Measurements from ENCODE around the gene CDRT4.
"Not testable (repeated sequence)": the region's sequence is repeated elsewhere in the genome, so short reads cannot be mapped to it uniquely, and the experiment has no call there.

Gene CDRT4

DNA sequence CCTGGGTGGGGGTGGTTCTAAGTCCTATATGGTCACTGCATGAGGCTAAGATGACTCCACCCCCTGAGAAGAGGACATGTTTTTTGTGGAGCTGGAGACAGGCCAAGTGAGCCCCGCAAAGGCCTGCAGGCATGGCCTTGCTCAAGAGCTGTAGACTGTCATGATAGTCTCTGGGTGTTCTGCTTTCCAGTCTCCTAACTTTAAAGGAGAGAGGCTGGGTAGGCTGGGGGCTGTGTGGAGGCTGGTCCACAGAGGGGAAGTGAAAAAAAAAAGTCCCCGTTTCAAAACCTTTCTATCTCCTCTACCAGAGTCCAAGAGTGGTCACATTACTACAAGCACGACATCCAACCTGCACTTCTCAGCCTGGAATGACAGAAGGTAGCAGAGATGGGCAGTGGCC is 27.1 kb downstream of the CDRT4 start:
- Histone ChIP-seq H3K27ac (ENCODE audit: low read depth, low read length) (no peak overlapping the region), H3K4me3 (ENCODE audit: low read length) (no peak overlapping the region), H3K27me3 (ENCODE audit: insufficient read depth, low read length, poor library complexity) (no peaks in the 10 kb centered on the region), H3K79me1 (ENCODE audit: low read length) (no peaks in the 10 kb centered on the region), H2BK5ac (ENCODE audit: low read length) (no peak overlapping the region), H3K4me2 (ENCODE audit: low read length) (no peak overlapping the region), H4K5ac (ENCODE audit: low read length) (no peak overlapping the region), H2BK15ac (replicated peaks; ENCODE audit: low read depth) (no peak overlapping the region), H3K79me2 (ENCODE audit: control insufficient read depth, insufficient read depth, low read length) (no peaks in the 10 kb centered on the region), H3K23ac (ENCODE audit: low read length) (no peak overlapping the region), H3K4ac (ENCODE audit: low read depth, low read length) (no peak overlapping the region), H2AK5ac (ENCODE audit: low read length) (no peak overlapping the region), H3K56ac (ENCODE audit: low read length) (no peak overlapping the region), H3K4me1 (ENCODE audit: control insufficient read depth, low read depth, low read length) (peaks cover 1% of the 10 kb centered on the region), H2BK120ac (ENCODE audit: low read depth, low read length) (no peak overlapping the region), H3K36me3 (ENCODE audit: control insufficient read depth, insufficient read depth, low read length) (no peaks in the 10 kb centered on the region), H4K8ac (ENCODE audit: low read depth, low read length) (no peak overlapping the region), H3K18ac (ENCODE audit: low read length) (no peak overlapping the region), H3K9ac (ENCODE audit: low read length) (no peak overlapping the region)
- DNase-seq = no peak
- WGBS (ENCODE audit: extremely low coverage, insufficient coverage, low lambda C conversion rate) = no CpG with 5 or more reads among the region's 3 CpGs

GRCh38 chr17:15439205-15439985 is 28.0 kb downstream of the CDRT4 start:
- H4K5ac ChIP-seq (ENCODE audit: low read length); H3K18ac ChIP-seq (ENCODE audit: low read length); H3K4me2 ChIP-seq (ENCODE audit: low read length); H3K27me3 ChIP-seq (ENCODE audit: insufficient read depth, low read length, poor library complexity); H3K9ac ChIP-seq (ENCODE audit: low read length); H2AK5ac ChIP-seq (ENCODE audit: low read length); H3K4ac ChIP-seq (ENCODE audit: low read depth, low read length); H3K4me3 ChIP-seq (ENCODE audit: low read length); H2BK15ac ChIP-seq (replicated peaks; ENCODE audit: low read depth); H4K8ac ChIP-seq (ENCODE audit: low read depth, low read length); H3K23ac ChIP-seq (ENCODE audit: low read length); H3K79me1 ChIP-seq (ENCODE audit: low read length); H3K4me1 ChIP-seq (ENCODE audit: control insufficient read depth, low read depth, low read length); H3K27ac ChIP-seq (ENCODE audit: low read depth, low read length); H2BK120ac ChIP-seq (ENCODE audit: low read depth, low read length); H2BK5ac ChIP-seq (ENCODE audit: low read length); H3K36me3 ChIP-seq (ENCODE audit: control insufficient read depth, insufficient read depth, low read length); H3K79me2 ChIP-seq (ENCODE audit: control insufficient read depth, insufficient read depth, low read length); DNase-seq; H3K56ac ChIP-seq (ENCODE audit: low read length): not testable (repeated sequence)
- no CpG with 5 or more reads among the region's 8 CpGs for WGBS (ENCODE audit: extremely low coverage, insufficient coverage, low lambda C conversion rate)

- Histone ChIP-seq H3K4me3 (ENCODE audit: low read length) (no peak overlapping the region), H2BK15ac (replicated peaks; ENCODE audit: low read depth) (no peak overlapping the region), H3K27ac (ENCODE audit: low read depth, low read length) (no peak overlapping the region), H3K4ac (ENCODE audit: low read depth, low read length) (no peak overlapping the region), H3K79me1 (ENCODE audit: low read length) (no peaks in the 10 kb centered on the region), H3K4me1 (ENCODE audit: control insufficient read depth, low read depth, low read length) (no peaks in the 10 kb centered on the region), H2AK5ac (ENCODE audit: low read length) (no peak overlapping the region), H4K5ac (ENCODE audit: low read length) (no peak overlapping the region), H3K4me2 (ENCODE audit: low read length) (no peak overlapping the region), H2BK120ac (ENCODE audit: low read depth, low read length) (no peak overlapping the region), H3K36me3 (ENCODE audit: control insufficient read depth, insufficient read depth, low read length) (no peaks in the 10 kb centered on the region), H3K56ac (ENCODE audit: low read length) (no peak overlapping the region), H3K18ac (ENCODE audit: low read length) (no peak overlapping the region), H3K9ac (ENCODE audit: low read length) (no peak overlapping the region), H4K8ac (ENCODE audit: low read depth, low read length) (no peak overlapping the region), H3K23ac (ENCODE audit: low read length) (no peak overlapping the region), H2BK5ac (ENCODE audit: low read length) (no peak overlapping the region), H3K79me2 (ENCODE audit: control insufficient read depth, insufficient read depth, low read length) (no peaks in the 10 kb centered on the region), H3K27me3 (ENCODE audit: insufficient read depth, low read length, poor library complexity) (no peaks in the 10 kb centered on the region)
- DNase-seq = no peak
- no CpG with 5 or more reads among the region's 6 CpGs for WGBS (ENCODE audit: extremely low coverage, insufficient coverage, low lambda C conversion rate)
Measured at GRCh38 chr17:15438491-15439105, 28.8 kb downstream of the CDRT4 start.

- no peak overlapping the region for H2BK5ac ChIP-seq (ENCODE audit: low read length)
- H3K23ac ChIP-seq (ENCODE audit: low read length) = no peak overlapping the region
- H3K56ac ChIP-seq (ENCODE audit: low read length) = no peak overlapping the region
- no peak overlapping the region for H3K27ac ChIP-seq (ENCODE audit: low read depth, low read length)
- no peak overlapping the region for H4K8ac ChIP-seq (ENCODE audit: low read depth, low read length)
- no peak overlapping the region for H2BK15ac ChIP-seq (replicated peaks; ENCODE audit: low read depth)
- H3K4me3 ChIP-seq (ENCODE audit: low read length) = no peak overlapping the region
- no peaks in the 10 kb centered on the region for H3K79me1 ChIP-seq (ENCODE audit: low read length)
- H3K4ac ChIP-seq (ENCODE audit: low read depth, low read length) = no peak overlapping the region
- no peaks in the 10 kb centered on the region for H3K36me3 ChIP-seq (ENCODE audit: control insufficient read depth, insufficient read depth, low read length)
- H3K9ac ChIP-seq (ENCODE audit: low read length) = no peak overlapping the region
- H3K4me2 ChIP-seq (ENCODE audit: low read length) = no peak overlapping the region
- H4K5ac ChIP-seq (ENCODE audit: low read length) = no peak overlapping the region
- H3K79me2 ChIP-seq (ENCODE audit: control insufficient read depth, insufficient read depth, low read length) = no peaks in the 10 kb centered on the region
- H3K18ac ChIP-seq (ENCODE audit: low read length) = no peak overlapping the region
- no peak overlapping the region for H2BK120ac ChIP-seq (ENCODE audit: low read depth, low read length)
- no peak overlapping the region for H2AK5ac ChIP-seq (ENCODE audit: low read length)
- DNase-seq = no peak
- H3K27me3 ChIP-seq (ENCODE audit: insufficient read depth, low read length, poor library complexity) = no peaks in the 10 kb centered on the region
- H3K4me1 ChIP-seq (ENCODE audit: control insufficient read depth, low read depth, low read length) = peaks cover 1% of the 10 kb centered on the region
Measured at GRCh38 chr17:15437303-15437635, 30.2 kb downstream of the CDRT4 start.

DNA sequence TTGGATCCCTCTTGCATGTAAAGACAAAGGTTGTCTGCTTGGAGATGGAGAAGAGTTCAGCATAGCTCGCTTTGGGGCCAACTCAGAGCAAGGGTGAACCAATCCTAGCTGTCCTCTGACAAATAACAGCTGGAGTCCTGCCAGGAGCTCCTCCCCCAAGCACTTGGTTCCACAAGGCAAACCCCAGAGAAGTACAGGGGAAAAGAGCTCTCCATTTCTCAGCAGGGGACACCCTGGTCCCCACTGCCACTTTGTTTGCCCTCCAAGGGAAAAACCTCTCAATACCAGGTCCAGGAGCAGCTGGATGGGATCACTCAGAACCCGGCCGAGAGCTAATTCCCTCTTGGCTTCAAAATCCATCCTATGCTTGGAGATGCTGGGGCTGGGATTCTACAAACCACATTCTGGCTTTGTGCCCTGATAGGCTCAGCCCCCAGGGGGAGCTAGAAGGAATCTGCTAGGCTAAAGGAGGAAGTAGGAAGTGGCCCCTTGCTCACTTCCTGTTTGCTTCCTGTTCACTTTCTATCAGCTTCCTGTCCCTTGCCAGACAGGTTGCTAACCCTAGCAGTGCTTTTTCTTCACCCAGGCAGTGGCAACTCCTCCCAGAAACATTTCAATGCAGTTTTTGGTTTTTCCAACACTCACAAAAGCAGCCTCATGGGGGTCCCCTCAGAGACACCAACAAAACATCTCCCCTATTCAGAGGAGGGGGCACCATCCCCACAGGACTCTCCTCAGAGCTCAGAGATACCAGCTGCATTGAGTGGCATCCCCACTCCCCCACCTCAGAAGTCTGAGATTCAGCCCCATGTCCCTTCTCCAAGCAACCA is 30.7 kb downstream of the CDRT4 start:
- Histone ChIP-seq H3K56ac (ENCODE audit: low read length) (no peak overlapping the region), H3K4me1 (ENCODE audit: control insufficient read depth, low read depth, low read length) (peaks cover 1% of the 10 kb centered on the region)

More for the DNA sequence above, 30.7 kb downstream of the CDRT4 start:
- Histone ChIP-seq H4K5ac (ENCODE audit: low read length) (no peak overlapping the region), H3K27me3 (ENCODE audit: insufficient read depth, low read length, poor library complexity) (no peaks in the 10 kb centered on the region), H3K79me1 (ENCODE audit: low read length) (no peaks in the 10 kb centered on the region), H4K8ac (ENCODE audit: low read depth, low read length) (no peak overlapping the region), H3K36me3 (ENCODE audit: control insufficient read depth, insufficient read depth, low read length) (no peaks in the 10 kb centered on the region), H3K79me2 (ENCODE audit: control insufficient read depth, insufficient read depth, low read length) (no peaks in the 10 kb centered on the region), H3K23ac (ENCODE audit: low read length) (no peak overlapping the region), H2BK5ac (ENCODE audit: low read length) (no peak overlapping the region), H3K4me2 (ENCODE audit: low read length) (no peak overlapping the region), H3K27ac (ENCODE audit: low read depth, low read length) (no peak overlapping the region), H2AK5ac (ENCODE audit: low read length) (no peak overlapping the region), H3K4me3 (ENCODE audit: low read length) (no peak overlapping the region), H2BK15ac (replicated peaks; ENCODE audit: low read depth) (no peak overlapping the region), H2BK120ac (ENCODE audit: low read depth, low read length) (no peak overlapping the region), H3K4ac (ENCODE audit: low read depth, low read length) (no peak overlapping the region), H3K18ac (ENCODE audit: low read length) (no peak overlapping the region), H3K9ac (ENCODE audit: low read length) (no peak overlapping the region)
- DNase-seq = peak; percentile 73
- no CpG with 5 or more reads among the region's 3 CpGs for WGBS (ENCODE audit: extremely low coverage, insufficient coverage, low lambda C conversion rate)
